ENCODE results near the gene SCYGR2. TPM values are rescaled to one million over a fixed set of nuclear protein-coding genes. Genes with fewer than 3 reads are reported as not detected.
A peak's percentile ranks its signal among the peaks of the same experiment; 100 is the strongest.

The SCYGR2 gene
- total RNA-seq, 1 experiment from 2014 or later = not detected

GRCh38 chr2:227570615-227571014 is 28.1 kb upstream of the SCYGR2 start:
- no peak for DNase-seq
- Histone ChIP-seq H3K4me1 (no peaks in the 10 kb centered on the region), H3K27me3 (replicated peaks; ENCODE audit: control insufficient read depth, insufficient read depth, low read length) (no peaks in the 10 kb centered on the region), H3K36me3 (ENCODE audit: control insufficient read depth, insufficient read depth, low read length) (no peaks in the 10 kb centered on the region), H3K4me3 (ENCODE audit: low read depth, low read length) (no peak overlapping the region), H3K9me3 (no peaks in the 10 kb centered on the region)
- Mint-ChIP-seq H3K36me3 (ENCODE audit: insufficient read depth, unreplicated experiment) (peaks cover 33% of the 10 kb centered on the region), H3K27ac (ENCODE audit: unreplicated experiment) (peak overlapping the region; percentile 9), H3K27me3 (ENCODE audit: insufficient read depth, unreplicated experiment) (no peaks in the 10 kb centered on the region), H3K9me3 (ENCODE audit: unreplicated experiment) (no peaks in the 10 kb centered on the region), H3K4me3 (ENCODE audit: unreplicated experiment) (no peak overlapping the region), H3K4me1 (ENCODE audit: low read depth, unreplicated experiment) (no peaks in the 10 kb centered on the region)
- ChIA-PET CTCF (no interaction called here), POLR2A (no interaction called here)
- BruUV-seq (replicated peaks) = no TSS peak
- intact Hi-C loops (cut with micrococcal nuclease; ENCODE audit: unreplicated experiment) = loop anchor here (10.0 kb wide), 1 partner anchor 436 kb away; no protein-coding TSS in a partner anchor
- TF ChIP-seq CTCF (IDR thresholded peaks at IDR 0.05; ENCODE audit: insufficient read depth in 1 of 2, low read depth in 1 of 2, low read length in 1 of 2, severe bottlenecking in 1 of 2, unreplicated experiment in 1 of 2) = no peak

GRCh38 chr2:227576110-227576509 is 22.6 kb upstream of the SCYGR2 start:
- intact Hi-C loops (cut with micrococcal nuclease; ENCODE audit: unreplicated experiment) = loop anchor here (5.0 to 10.0 kb wide), 3 partner anchors 169 to 441 kb away; no protein-coding TSS in a partner anchor
- no TSS peak for BruUV-seq (replicated peaks)
- Histone ChIP-seq H3K27me3 (replicated peaks; ENCODE audit: control insufficient read depth, insufficient read depth, low read length) (no peaks in the 10 kb centered on the region), H3K4me3 (ENCODE audit: low read depth, low read length) (no peak overlapping the region), H3K36me3 (ENCODE audit: control insufficient read depth, insufficient read depth, low read length) (no peaks in the 10 kb centered on the region), H3K4me1 (peaks cover 12% of the 10 kb centered on the region; the same call in 1 of the 2 replicates), H3K9me3 (no peaks in the 10 kb centered on the region)
- Mint-ChIP-seq H3K9me3 (ENCODE audit: unreplicated experiment) (no peaks in the 10 kb centered on the region), H3K36me3 (ENCODE audit: insufficient read depth, unreplicated experiment) (peaks cover 9% of the 10 kb centered on the region), H3K27ac (ENCODE audit: unreplicated experiment) (no peak overlapping the region), H3K27me3 (ENCODE audit: insufficient read depth, unreplicated experiment) (no peaks in the 10 kb centered on the region), H3K4me1 (ENCODE audit: low read depth, unreplicated experiment) (peaks cover 20% of the 10 kb centered on the region), H3K4me3 (ENCODE audit: unreplicated experiment) (no peak overlapping the region)
- POLR2A ChIA-PET = no interaction called here
- no peak for TF ChIP-seq CTCF (IDR thresholded peaks at IDR 0.05; ENCODE audit: insufficient read depth in 1 of 2, low read depth in 1 of 2, low read length in 1 of 2, severe bottlenecking in 1 of 2, unreplicated experiment in 1 of 2)
- CTCF ChIA-PET = no interaction called here
- no peak for DNase-seq

- Histone ChIP-seq H3K36me3 (ENCODE audit: control insufficient read depth, insufficient read depth, low read length) (no peaks in the 10 kb centered on the region), H3K4me1 (peaks cover 12% of the 10 kb centered on the region; the same call in 1 of the 2 replicates), H3K9me3 (no peaks in the 10 kb centered on the region), H3K4me3 (ENCODE audit: low read depth, low read length) (no peak overlapping the region), H3K27me3 (replicated peaks; ENCODE audit: control insufficient read depth, insufficient read depth, low read length) (no peaks in the 10 kb centered on the region)
- TF ChIP-seq CTCF (IDR thresholded peaks at IDR 0.05; ENCODE audit: insufficient read depth in 1 of 2, low read depth in 1 of 2, low read length in 1 of 2, severe bottlenecking in 1 of 2, unreplicated experiment in 1 of 2) = no peak
- Mint-ChIP-seq H3K9me3 (ENCODE audit: unreplicated experiment) (no peaks in the 10 kb centered on the region), H3K4me1 (ENCODE audit: low read depth, unreplicated experiment) (peaks cover 20% of the 10 kb centered on the region), H3K27me3 (ENCODE audit: insufficient read depth, unreplicated experiment) (no peaks in the 10 kb centered on the region), H3K4me3 (ENCODE audit: unreplicated experiment) (no peak overlapping the region), H3K27ac (ENCODE audit: unreplicated experiment) (peak overlapping the region; percentile 48), H3K36me3 (ENCODE audit: insufficient read depth, unreplicated experiment) (peaks cover 8% of the 10 kb centered on the region)
- ChIA-PET POLR2A (no interaction called here), CTCF (no interaction called here)
- BruUV-seq (replicated peaks) = no TSS peak
- no peak for DNase-seq
- intact Hi-C loops (cut with micrococcal nuclease; ENCODE audit: unreplicated experiment) = loop anchor here (5.0 to 10.0 kb wide), 3 partner anchors 170 to 442 kb away; no protein-coding TSS in a partner anchor
These were observed 21.9 kb upstream of the SCYGR2 start for GRCh38 chr2:227576812-227577211.
